Keratinocyte (primary cell): ENCODE data around the gene ABHD6.
"Not testable (repeated sequence)": the region's sequence is repeated elsewhere in the genome, so short reads cannot be mapped to it uniquely, and the experiment has no call there.

Experiments
- CTCF ChIP-seq, 3 experiments: IDR thresholded peaks in 1 of 3; conservative IDR thresholded peaks in 1 of 3; optimal IDR thresholded peaks in 1 of 3; 2 replicates in 2 of 3; 3 replicates in 1 of 3; pipeline versions ENCODE3 to v1.5.1; 2011; ENCODE audit warnings: low read length in 3 of 3, mild to moderate bottlenecking in 3 of 3, moderate library complexity in 2 of 3, control low read depth in 1 of 3, inconsistent platforms in 1 of 3; ENCODE audit not compliant: insufficient read depth in 2 of 3; ENCODE audit errors: extremely low read depth in 1 of 3
- EZH2 ChIP-seq: IDR thresholded peaks from one replicate; pipeline ENCODE4 v1.6.1; 2012; ENCODE audit warnings: inconsistent platforms, mild to moderate bottlenecking, low read length, moderate library complexity

GRCh38 chr3:58288964-58289613 lies 51.5 kb downstream of the ABHD6 start:
- TF ChIP-seq CTCF (optimal IDR thresholded peaks at IDR 0.05 in 1 of 3, IDR thresholded peaks at IDR 0.05 in 1 of 3, conservative IDR thresholded peaks at IDR 0.05 in 1 of 3; ENCODE audit: extremely low read depth in 1 of 3, insufficient read depth in 2 of 3, low read length in 3 of 3); EZH2: not testable (repeated sequence)
